GM19397 (cell line): ENCODE measurements around the gene MRPS23.

Experiments used
- ATAC-seq: cut with Tn5 transposase; IDR thresholded peaks from one replicate; pipeline ENCODE4 v1.9.1; 2021; ENCODE audit warnings: mild to moderate bottlenecking, moderate library complexity; ENCODE audit not compliant: unreplicated experiment

Gene MRPS23

GRCh38 chr17:57803021-57803420, 46.8 kb downstream of the MRPS23 start:
- ATAC-seq, result no peak

- ATAC-seq, result no peak
Observed at GRCh38 chr17:57801044-57801711, 48.7 kb downstream of the MRPS23 start.

GRCh38 chr17:57794841-57795240, 55.0 kb downstream of the MRPS23 start:
- ATAC-seq, result no peak

GRCh38 chr17:57788725-57789124, 61.1 kb downstream of the MRPS23 start:
- ATAC-seq, result no peak

GRCh38 chr17:57785022-57785421, 64.8 kb downstream of the MRPS23 start:
- ATAC-seq, result no peak
